ENCODE results near the gene MYO15B.

The MYO15B gene

GRCh38 chr17:75614006-75614405 is 26.4 kb downstream of the MYO15B start:
- H3K4me3 ChIP-seq (ENCODE audit: low read length) = no peak overlapping the region
- DNase-seq (ENCODE audit: low read depth) = no peak
- TF ChIP-seq CTCF (conservative IDR thresholded peaks at IDR 0.05; ENCODE audit: low read length) = no peak

- DNase-seq (ENCODE audit: low read depth) = no peak
- TF ChIP-seq CTCF (conservative IDR thresholded peaks at IDR 0.05; ENCODE audit: low read length) = no peak
- no peak overlapping the region for H3K4me3 ChIP-seq (ENCODE audit: low read length)
Measured at GRCh38 chr17:75614556-75615270, 27.1 kb downstream of the MYO15B start.

- TF ChIP-seq CTCF (conservative IDR thresholded peaks at IDR 0.05; ENCODE audit: low read length) = no peak
- no peak for DNase-seq (ENCODE audit: low read depth)
- H3K4me3 ChIP-seq (ENCODE audit: low read length) = no peak overlapping the region
Measured at GRCh38 chr17:75615301-75615700, 27.7 kb downstream of the MYO15B start.

GRCh38 chr17:75616521-75617122 is 29.0 kb downstream of the MYO15B start:
- no peak for TF ChIP-seq CTCF (conservative IDR thresholded peaks at IDR 0.05; ENCODE audit: low read length)
- no peak for DNase-seq (ENCODE audit: low read depth)
- no peak overlapping the region for H3K4me3 ChIP-seq (ENCODE audit: low read length)

GRCh38 chr17:75617218-75617617 is 29.6 kb downstream of the MYO15B start:
- H3K4me3 ChIP-seq (ENCODE audit: low read length) = no peak overlapping the region
- no peak for TF ChIP-seq CTCF (conservative IDR thresholded peaks at IDR 0.05; ENCODE audit: low read length)
- no peak for DNase-seq (ENCODE audit: low read depth)

- no peak for TF ChIP-seq CTCF (conservative IDR thresholded peaks at IDR 0.05; ENCODE audit: low read length)
- no peak overlapping the region for H3K4me3 ChIP-seq (ENCODE audit: low read length)
Measured at GRCh38 chr17:75617675-75618074, 30.1 kb downstream of the MYO15B start.

More at GRCh38 chr17:75617675-75618074, 30.1 kb downstream of the MYO15B start:
- no peak for DNase-seq (ENCODE audit: low read depth)
